GM12878 (cell line): Measurements from ENCODE around the gene FAM221A. TPM values are rescaled to one million over a fixed set of nuclear protein-coding genes. Genes with fewer than 3 reads are reported as not detected.
"Not testable (repeated sequence)": the region's sequence is repeated elsewhere in the genome, so short reads cannot be mapped to it uniquely, and the experiment has no call there.

Experiments used
- ATAC-seq: fragments of 200-7000 bp; cut with Tn5 transposase; 3 replicates; pipeline ENCODE4 v1.9.1; 2020; ENCODE audit warnings: mild to moderate bottlenecking, moderate library complexity
- BruUV-seq: library from RNA; stranded (reverse); fragments of 400-500 nt; replicated peaks from 2 replicates; lab custom pipeline; 2021; lab: Mats Ljungman, UMichigan
- CTCF ChIA-PET: fragments of 300-600 bp; sonication (Branson Sonifier 250); formaldehyde crosslinking; extraction: SDS; loops from one replicate; lab custom pipeline; 2021; ENCODE audit warnings: inconsistent platforms; lab: Yijun Ruan, JAX
- POLR2A ChIA-PET: fragments of 350-600 bp; formaldehyde crosslinking; extraction: SDS; loops from one replicate; lab custom pipeline; 2021; ENCODE audit warnings: inconsistent platforms; lab: Charles Lee
- RAD21 ChIA-PET: fragments of 300-600 bp; sonication (Branson Sonifier 250); formaldehyde crosslinking; loops from one replicate; lab custom pipeline; 2023; ENCODE audit warnings: antibody characterized with exemption; ENCODE audit not compliant: unreplicated experiment; lab: Charles Lee
- SMC1A ChIA-PET: fragments of 300-600 bp; sonication (Branson Sonifier 250); formaldehyde crosslinking; loops from one replicate; lab custom pipeline; 2023; ENCODE audit not compliant: unreplicated experiment, uncharacterized antibody; lab: Charles Lee
- DNase-seq: peaks from one replicate; pipeline ENCODE4 v3.0.0-alpha.2; 2011; ENCODE audit warnings: low read depth, low spot score
- FAIRE-seq: peaks from 3 replicates; lab custom pipeline; 2011; peaks lifted over from hg19 to GRCh38; lab: Jason Lieb, UNC
- H2AFZ ChIP-seq: 2 replicates; pipeline ENCODE4 v1.6.0; 2011; ENCODE audit warnings: low read depth, low read length, control low read depth; ENCODE audit not compliant: control insufficient read depth
- H3K27ac ChIP-seq: 2 replicates; pipeline ENCODE4 v1.5.1; 2011; ENCODE audit warnings: control low read depth; ENCODE audit not compliant: control insufficient read depth, insufficient read depth
- H3K27me3 ChIP-seq, 2 experiments: replicated peaks in 1 of 2; 2 replicates each; pipeline versions ENCODE4 v1.6.0 to v1.6.1; 2011; ENCODE audit warnings: low read length in 1 of 2; ENCODE audit not compliant: control insufficient read depth in 2 of 2, insufficient read depth in 2 of 2
- H3K36me3 ChIP-seq, 2 experiments: 2 replicates each; pipeline ENCODE4 v1.5.1; 2011; ENCODE audit warnings: low read length in 1 of 2; ENCODE audit not compliant: control insufficient read depth in 2 of 2, insufficient read depth in 2 of 2
- H3K4me1 ChIP-seq: 2 replicates; pipeline ENCODE4 v1.6.1; 2011; ENCODE audit warnings: mild to moderate bottlenecking, low read length, moderate library complexity, mixed read lengths; ENCODE audit not compliant: control insufficient read depth, insufficient read depth
- H3K4me2 ChIP-seq: 2 replicates; pipeline ENCODE4 v1.6.0; 2011; ENCODE audit warnings: control low read depth; ENCODE audit not compliant: control insufficient read depth, insufficient read depth
- H3K4me3 ChIP-seq: fragments of 200-600 bp; sonication (generic); 2 replicates; pipeline ENCODE4 v1.5.1; 2016
- H3K79me2 ChIP-seq: 2 replicates; pipeline ENCODE4 v1.6.0; 2011; ENCODE audit warnings: low read length; ENCODE audit not compliant: control insufficient read depth, insufficient read depth
- H3K9ac ChIP-seq: 2 replicates; pipeline ENCODE4 v1.8.0; 2011; ENCODE audit warnings: low read length, control low read depth, mixed read lengths; ENCODE audit not compliant: control insufficient read depth, insufficient read depth
- H3K9me3 ChIP-seq: replicated peaks from 3 replicates; pipeline ENCODE4 v1.5.1; 2011; ENCODE audit warnings: mild to moderate bottlenecking, low read length; ENCODE audit not compliant: control insufficient read depth, insufficient read depth
- H4K20me1 ChIP-seq: 2 replicates; pipeline ENCODE4 v1.6.0; 2011; ENCODE audit not compliant: control insufficient read depth, insufficient read depth
- BHLHE40 ChIP-seq, 2 experiments: fragments of 450-650 bp in 1 of 2; IDR thresholded peaks; 2 replicates each; pipeline ENCODE4 v1.6.1; 2011 to 2017; ENCODE audit warnings: low read depth in 2 of 2, borderline replicate concordance in 1 of 2, improper control_type of control experiment in 1 of 2, low read length in 1 of 2, mild to moderate bottlenecking in 1 of 2
- DPF2 ChIP-seq: fragments of 450-650 bp; IDR thresholded peaks from 2 replicates; pipeline ENCODE4 v1.6.1; 2017; ENCODE audit warnings: mild to moderate bottlenecking
- FOXK2 ChIP-seq: fragments of 450-650 bp; IDR thresholded peaks from 2 replicates; pipeline ENCODE4 v1.6.1; 2017; ENCODE audit warnings: mild to moderate bottlenecking, moderate library complexity
- JUND ChIP-seq: IDR thresholded peaks from 2 replicates; pipeline ENCODE4 v1.6.1; 2012; ENCODE audit warnings: low read depth, mild to moderate bottlenecking, low read length, improper control_type of control experiment, moderate library complexity
- KDM1A ChIP-seq: fragments of 200-600 bp; sonication (generic); IDR thresholded peaks from 2 replicates; pipeline ENCODE4 v1.6.1; 2016; ENCODE audit warnings: borderline replicate concordance
- KLF5 ChIP-seq: fragments of 450-650 bp; IDR thresholded peaks from 2 replicates; pipeline ENCODE4 v1.6.1; 2014; ENCODE audit warnings: mild to moderate bottlenecking; ENCODE audit not compliant: partially characterized antibody
- PAX8 ChIP-seq: fragments of 450-650 bp; IDR thresholded peaks from 2 replicates; pipeline ENCODE4 v1.6.1; 2017; ENCODE audit warnings: mild to moderate bottlenecking, moderate library complexity
- PML ChIP-seq: IDR thresholded peaks from 2 replicates; pipeline ENCODE4 v1.6.1; 2012; ENCODE audit warnings: low read length, inconsistent platforms
- RAD21 ChIP-seq: IDR thresholded peaks from 2 replicates; pipeline ENCODE4 v1.6.1; 2011; ENCODE audit warnings: mild to moderate bottlenecking, low read depth, low read length, moderate library complexity; ENCODE audit not compliant: insufficient read depth
- ZNF217 ChIP-seq: fragments of 450-650 bp; IDR thresholded peaks from 2 replicates; pipeline ENCODE4 v1.6.1; 2017; ENCODE audit warnings: antibody characterized with exemption, mild to moderate bottlenecking
- WGBS: methylation state at CpG from one replicate; pipeline ENCODE4 v1.1.6; 2016; ENCODE audit warnings: low lambda C conversion rate; ENCODE audit not compliant: insufficient replicate concordance, insufficient coverage; ENCODE audit errors: missing lambda C conversion rate; 5-methylcytosine and 5-hydroxymethylcytosine counted together
- in situ Hi-C: fragments of 300-500 bp; cut with MboI; formaldehyde crosslinking; loops from 9 replicates; pipeline ENCODE4 v1.14.3; 2018; ENCODE audit warnings: mixed read lengths
- intact Hi-C: fragments of 100-400 bp; cut with micrococcal nuclease; formaldehyde crosslinking; loops from one replicate; pipeline ENCODE4 v1.14.2; 2022; ENCODE audit not compliant: unreplicated experiment
- polyA plus RNA-seq, 11 experiments: library from polyadenylated mRNA; depleted of rRNA in 4 of 11; unstranded in 6 of 11; stranded (reverse) in 5 of 11; fragments of >200 nt; fragmentation: Nextera tagmentation in 4 of 11; fragmentation: Illumina TruSeq in 1 of 11; extraction: Ambion mirVana in 4 of 11; extraction: Trizol in 1 of 11; gene quantifications; 1 replicate in 1 of 11; 2 replicates in 10 of 11; pipeline versions ENCODE4 v1.2.1 to v1.2.3, GENCODE V29; 2011 to 2016; ENCODE audit warnings: inconsistent platforms in 2 of 11, missing spikeins in 2 of 11, low read depth in 1 of 11
- total RNA-seq, 4 experiments: library from RNA; depleted of rRNA in 3 of 4; stranded (reverse); fragments of >200 nt in 3 of 4; fragmentation: Illumina TruSeq in 1 of 4; extraction: Trizol in 1 of 4; gene quantifications; 2 replicates each; pipeline versions ENCODE4 v1.2.1 to v1.2.3, GENCODE V29; 2013 to 2021

Gene FAM221A
- total and polyA plus RNA-seq, 10 of the 15 experiments (the other 5 are each of a cell fraction or from before 2014, with no cell fraction given) = 6.3 to 16.7 (median 9.7) TPM

DNA sequence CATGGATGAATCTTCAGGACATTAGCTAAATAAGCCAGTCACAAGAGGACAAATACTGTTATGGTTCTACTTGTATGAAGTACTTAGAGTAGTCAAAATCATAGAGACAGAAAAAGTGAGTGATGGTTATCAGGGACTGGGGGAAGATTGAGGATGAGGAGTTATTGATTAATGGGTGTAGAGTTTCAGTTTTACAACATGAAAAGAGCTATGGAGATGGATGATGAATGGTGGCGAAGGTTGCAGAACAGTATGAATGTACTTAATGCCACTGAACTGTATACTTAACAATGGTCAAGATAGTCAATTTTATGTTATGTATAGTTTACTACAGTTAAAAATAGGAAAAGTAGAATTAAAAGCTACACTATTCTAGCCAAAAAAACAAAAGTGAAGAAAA is 37.8 kb downstream of the FAM221A start (continued):
- TF ChIP-seq RAD21 (no peak), PAX8 (no peak), PML (no peak), KLF5 (no peak), BHLHE40 (IDR thresholded peaks at IDR 0.05; ENCODE audit: borderline replicate concordance in 1 of 2, low read depth in 2 of 2, low read length in 1 of 2) (no peak), FOXK2 (no peak), KDM1A (no peak)

DNA sequence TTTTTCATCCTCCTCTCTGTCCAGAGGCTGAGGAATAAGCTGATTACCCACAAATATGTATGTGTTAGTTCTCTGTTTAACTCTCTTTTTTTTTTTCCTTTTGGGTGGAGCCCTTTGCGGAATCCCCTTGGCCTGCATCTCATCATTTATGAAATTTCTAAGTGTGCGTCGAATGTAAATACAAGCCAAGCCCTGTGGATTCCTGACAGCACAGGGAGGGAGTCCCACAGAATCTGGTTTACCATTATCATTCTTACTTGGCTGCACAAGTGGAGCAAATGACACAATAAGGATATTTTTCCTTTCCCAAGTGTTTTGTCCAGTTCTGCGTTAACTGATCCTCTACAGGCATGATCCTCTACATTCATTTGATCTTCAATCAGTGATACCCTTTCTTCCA is 41.5 kb downstream of the FAM221A start:
- SMC1A ChIA-PET = interaction anchor here (1.5 to 1.6 kb wide), 2 partner anchors 11 to 48 kb away, joined by 3 to 4 read pairs; partner anchors contain the start of gene STK31
- FAIRE-seq = no peak

DNA sequence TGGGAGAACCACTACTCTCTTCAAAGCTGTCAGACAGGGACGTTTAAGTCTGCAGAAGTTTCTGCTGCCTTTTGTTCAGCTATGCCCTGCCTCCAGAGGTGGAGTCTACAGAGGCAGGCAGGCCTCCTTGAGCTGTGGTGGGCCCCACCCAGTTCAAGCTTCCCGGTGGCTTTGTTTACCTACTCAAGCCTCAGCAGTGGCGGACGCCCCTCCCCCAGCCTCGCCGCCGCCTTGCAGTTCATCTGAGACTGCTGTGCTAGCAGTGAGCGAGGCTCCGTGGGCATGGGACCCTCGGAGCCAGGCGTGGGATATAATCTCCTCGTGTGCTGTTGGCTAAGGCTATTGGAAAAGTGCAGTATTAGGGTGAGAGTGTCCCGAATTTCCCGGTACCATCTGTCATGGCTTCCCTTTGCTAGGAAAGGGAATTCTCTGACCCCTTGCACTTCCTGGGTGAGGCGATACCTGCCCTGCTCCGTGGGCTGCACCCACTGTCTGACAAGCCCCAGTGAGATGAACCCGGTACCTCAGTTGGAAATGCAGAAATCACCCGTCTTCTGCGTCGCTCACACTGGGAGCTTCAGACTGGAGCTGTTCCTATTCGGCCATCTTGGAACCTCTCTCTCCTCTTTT is 42.7 kb downstream of the FAM221A start:
- DNase-seq, H3K79me2 ChIP-seq, H2AFZ ChIP-seq, RAD21 ChIA-PET, H3K4me1 ChIP-seq, intact Hi-C loops, H3K9ac ChIP-seq, ATAC-seq, H3K9me3 ChIP-seq, in situ Hi-C loops, BruUV-seq, H3K36me3 ChIP-seq, H3K4me3 ChIP-seq, H3K27ac ChIP-seq, CTCF ChIA-PET, H4K20me1 ChIP-seq, H3K27me3 ChIP-seq, SMC1A ChIA-PET, POLR2A ChIA-PET, H3K4me2 ChIP-seq, FAIRE-seq: not testable (repeated sequence)
- 55% methylated on average over 21 of the region's 21 CpGs for WGBS

More for the DNA sequence above, 41.5 kb downstream of the FAM221A start:
- Histone ChIP-seq H3K9ac (no peak overlapping the region), H3K27ac (no peak overlapping the region), H4K20me1 (no peaks in the 10 kb centered on the region), H3K4me1 (no peaks in the 10 kb centered on the region), H3K4me3 (no peak overlapping the region), H2AFZ (no peak overlapping the region), H3K27me3 (no peaks in the 10 kb centered on the region), H3K36me3 (no peaks in the 10 kb centered on the region), H3K9me3 (no peaks in the 10 kb centered on the region), H3K4me2 (no peak overlapping the region), H3K79me2 (no peaks in the 10 kb centered on the region)
- POLR2A ChIA-PET = no interaction called here
- CTCF ChIA-PET = interaction anchor here (0.9 to 13.5 kb wide), 4 partner anchors 8 to 151 kb away, joined by 4 to 264 read pairs (median 6); no protein-coding TSS in a partner anchor
- 88% methylated on average over 4 of the region's 4 CpGs for WGBS
- in situ Hi-C loops = no loop called here
- TF ChIP-seq DPF2 = no peak
- TF ChIP-seq JUND = no peak
- TF ChIP-seq ZNF217 = no peak
- no TSS peak for BruUV-seq
- intact Hi-C loops = no loop called here
- no peak for ATAC-seq
- no peak for DNase-seq
- RAD21 ChIA-PET = interaction anchor here (1.8 kb wide), 1 partner anchor 175 kb away, joined by 4 read pairs; no protein-coding TSS in a partner anchor
